Measurements from ENCODE around the gene GABRB1. TPM values are rescaled to one million over a fixed set of nuclear protein-coding genes. Genes with fewer than 3 reads are reported as not detected.
A peak's percentile ranks its signal among the peaks of the same experiment; 100 is the strongest.

Gene GABRB1
- not detected in 2 replicates for total RNA-seq (2014; rRNA removed; shearing (Covaris generic))

- DNase-seq (ENCODE audit: low spot score): peak; percentile 82
- in situ Hi-C loops (cut with HindIII; ENCODE audit: low sequenced_read_pairs): no loop called here
Measured at GRCh38 chr4:47031011-47031678, at the start of gene GABRB1. GABRB1 (plus strand) TSS chr4:47031567.

GRCh38 chr4:46984781-46985180 lies 46.6 kb upstream of the GABRB1 start:
- in situ Hi-C loops (cut with HindIII; ENCODE audit: low sequenced_read_pairs): no loop called here
- no peak for DNase-seq (ENCODE audit: low spot score)

- in situ Hi-C loops (cut with HindIII; ENCODE audit: low sequenced_read_pairs): no loop called here
- DNase-seq (ENCODE audit: low spot score): no peak
Measured at GRCh38 chr4:46986922-46987638, 44.3 kb upstream of the GABRB1 start.

GRCh38 chr4:46992338-46992737 lies 39.0 kb upstream of the GABRB1 start:
- in situ Hi-C loops (cut with HindIII; ENCODE audit: low sequenced_read_pairs): no loop called here

GRCh38 chr4:46993075-46994006 lies 38.0 kb upstream of the GABRB1 start, which contains the start of gene GABRA4:
GABRA4 (minus strand) TSS chr4:46993581; CDS start chr4:46993424, 157 bp downstream.
- DNase-seq (ENCODE audit: low spot score): no peak
- in situ Hi-C loops (cut with HindIII; ENCODE audit: low sequenced_read_pairs): no loop called here

More at GRCh38 chr4:46992338-46992737, 39.0 kb upstream of the GABRB1 start:
- no peak for DNase-seq (ENCODE audit: low spot score)

- no peak for DNase-seq (ENCODE audit: low spot score)
- in situ Hi-C loops (cut with HindIII; ENCODE audit: low sequenced_read_pairs): no loop called here
Measured at GRCh38 chr4:46994007-46994405, 37.4 kb upstream of the GABRB1 start.

- DNase-seq (ENCODE audit: low spot score): no peak
- in situ Hi-C loops (cut with HindIII; ENCODE audit: low sequenced_read_pairs): no loop called here
Measured at GRCh38 chr4:46999566-46999965, 31.8 kb upstream of the GABRB1 start.

- in situ Hi-C loops (cut with HindIII; ENCODE audit: low sequenced_read_pairs): no loop called here
- no peak for DNase-seq (ENCODE audit: low spot score)
Measured at GRCh38 chr4:47000406-47000805, 31.0 kb upstream of the GABRB1 start.

GRCh38 chr4:47002580-47002979 lies 28.8 kb upstream of the GABRB1 start:
- in situ Hi-C loops (cut with HindIII; ENCODE audit: low sequenced_read_pairs): no loop called here
- no peak for DNase-seq (ENCODE audit: low spot score)

GRCh38 chr4:47010347-47010911 lies 20.9 kb upstream of the GABRB1 start:
- in situ Hi-C loops (cut with HindIII; ENCODE audit: low sequenced_read_pairs): no loop called here
- no peak for DNase-seq (ENCODE audit: low spot score)

GRCh38 chr4:47010912-47011446 lies 20.4 kb upstream of the GABRB1 start:
- in situ Hi-C loops (cut with HindIII; ENCODE audit: low sequenced_read_pairs): no loop called here
- DNase-seq (ENCODE audit: low spot score): no peak

GRCh38 chr4:47012676-47013075 lies 18.7 kb upstream of the GABRB1 start:
- DNase-seq (ENCODE audit: low spot score): no peak
- in situ Hi-C loops (cut with HindIII; ENCODE audit: low sequenced_read_pairs): no loop called here

GRCh38 chr4:47013373-47013772 lies 18.0 kb upstream of the GABRB1 start:
- in situ Hi-C loops (cut with HindIII; ENCODE audit: low sequenced_read_pairs): no loop called here
- DNase-seq (ENCODE audit: low spot score): no peak

GRCh38 chr4:47017081-47017480 lies 14.3 kb upstream of the GABRB1 start:
- no peak for DNase-seq (ENCODE audit: low spot score)
- in situ Hi-C loops (cut with HindIII; ENCODE audit: low sequenced_read_pairs): no loop called here

GRCh38 chr4:47017494-47017893 lies 13.9 kb upstream of the GABRB1 start:
- no peak for DNase-seq (ENCODE audit: low spot score)
- in situ Hi-C loops (cut with HindIII; ENCODE audit: low sequenced_read_pairs): no loop called here

GRCh38 chr4:47031751-47032404 lies 511 bp downstream of the GABRB1 start:
- peak; percentile 62 for DNase-seq (ENCODE audit: low spot score)
- in situ Hi-C loops (cut with HindIII; ENCODE audit: low sequenced_read_pairs): no loop called here

GRCh38 chr4:47032405-47033106 lies 1.2 kb downstream of the GABRB1 start:
- DNase-seq (ENCODE audit: low spot score): peak; percentile 81
- in situ Hi-C loops (cut with HindIII; ENCODE audit: low sequenced_read_pairs): no loop called here

GRCh38 chr4:47038263-47038662 lies 6.9 kb downstream of the GABRB1 start:
- in situ Hi-C loops (cut with HindIII; ENCODE audit: low sequenced_read_pairs): no loop called here
- DNase-seq (ENCODE audit: low spot score): no peak
